NCI-H146 (cell line): ENCODE measurements around the gene SLC16A12.

ENCODE experiments used
- DNase-seq: peaks from one replicate; lab custom pipeline; 2025; lab: John Stamatoyannopoulos, UW

SLC16A12 gene

DNA sequence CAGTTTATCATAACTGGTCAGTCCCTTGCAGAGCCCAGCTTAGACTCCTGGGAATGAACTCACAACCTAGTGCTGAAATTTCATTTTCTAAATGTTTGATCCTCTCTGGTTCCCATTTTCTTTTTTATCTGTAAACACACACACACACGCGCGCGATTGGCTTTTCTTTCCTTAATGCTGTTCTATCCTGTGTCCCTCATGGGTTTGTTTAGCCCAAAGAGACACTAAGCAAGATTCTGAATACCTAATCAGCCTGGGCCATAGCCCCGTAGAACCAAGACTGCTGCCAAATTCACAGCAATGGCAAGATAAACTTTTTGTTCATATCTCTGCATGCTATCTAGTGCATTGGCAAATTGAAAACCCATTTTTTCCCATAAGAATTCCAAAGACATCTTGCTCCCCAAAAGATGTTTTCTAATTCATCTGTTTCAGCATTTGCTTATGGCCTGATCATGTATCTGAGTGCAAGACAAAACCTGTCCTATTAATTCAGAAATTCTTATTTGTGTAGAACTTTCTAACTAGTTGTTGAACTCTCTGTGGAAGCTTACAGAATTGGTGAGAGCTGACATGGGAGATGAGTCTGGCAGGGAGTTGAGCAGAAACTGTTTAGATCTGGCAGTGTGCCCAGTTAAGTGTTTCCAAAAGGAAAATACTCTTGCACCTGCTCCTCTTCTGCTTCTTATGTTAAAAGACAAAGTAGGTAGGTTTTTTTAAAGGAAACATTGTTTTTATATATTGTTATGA is 144.7 kb downstream of the SLC16A12 start:
- no peak for DNase-seq

DNA sequence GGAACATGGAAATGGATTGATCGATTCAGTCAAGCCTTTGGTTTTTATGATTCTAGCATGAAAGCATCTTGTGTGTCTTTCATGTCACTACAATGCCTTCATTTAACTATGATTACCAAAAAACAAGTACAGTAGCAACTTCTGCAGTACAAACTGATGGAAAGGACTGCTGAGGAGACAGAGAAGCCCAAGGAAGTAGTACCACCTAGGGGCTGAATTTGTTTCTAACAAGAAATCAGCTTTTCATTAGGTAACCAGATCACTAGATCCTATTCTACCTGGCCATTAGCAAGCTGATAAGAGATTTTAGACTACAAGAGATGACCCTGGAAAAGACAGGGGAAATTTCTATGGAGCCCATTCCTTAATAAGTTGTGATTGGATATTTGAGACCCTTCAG is 146.1 kb downstream of the SLC16A12 start:
- DNase-seq, result peak; percentile 28

DNA sequence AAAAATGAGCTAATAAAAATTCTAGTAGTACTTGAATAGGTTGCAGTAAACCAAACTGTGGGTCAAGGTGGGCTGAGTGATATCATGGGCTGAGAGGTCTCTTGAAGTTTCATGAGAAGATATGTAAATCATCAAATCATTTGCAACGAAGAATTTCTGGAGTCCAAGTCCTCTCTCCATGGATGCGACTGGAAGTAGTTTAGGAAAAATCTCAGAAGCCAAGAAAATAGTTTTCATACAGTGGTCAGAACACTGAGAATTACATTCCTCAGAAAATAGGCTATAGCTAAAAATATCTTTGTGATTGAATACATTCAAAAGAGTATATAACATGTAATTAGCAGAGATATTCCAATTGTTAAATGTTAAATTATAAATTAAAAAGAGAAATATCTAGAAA is 146.6 kb downstream of the SLC16A12 start:
- no peak for DNase-seq

DNA sequence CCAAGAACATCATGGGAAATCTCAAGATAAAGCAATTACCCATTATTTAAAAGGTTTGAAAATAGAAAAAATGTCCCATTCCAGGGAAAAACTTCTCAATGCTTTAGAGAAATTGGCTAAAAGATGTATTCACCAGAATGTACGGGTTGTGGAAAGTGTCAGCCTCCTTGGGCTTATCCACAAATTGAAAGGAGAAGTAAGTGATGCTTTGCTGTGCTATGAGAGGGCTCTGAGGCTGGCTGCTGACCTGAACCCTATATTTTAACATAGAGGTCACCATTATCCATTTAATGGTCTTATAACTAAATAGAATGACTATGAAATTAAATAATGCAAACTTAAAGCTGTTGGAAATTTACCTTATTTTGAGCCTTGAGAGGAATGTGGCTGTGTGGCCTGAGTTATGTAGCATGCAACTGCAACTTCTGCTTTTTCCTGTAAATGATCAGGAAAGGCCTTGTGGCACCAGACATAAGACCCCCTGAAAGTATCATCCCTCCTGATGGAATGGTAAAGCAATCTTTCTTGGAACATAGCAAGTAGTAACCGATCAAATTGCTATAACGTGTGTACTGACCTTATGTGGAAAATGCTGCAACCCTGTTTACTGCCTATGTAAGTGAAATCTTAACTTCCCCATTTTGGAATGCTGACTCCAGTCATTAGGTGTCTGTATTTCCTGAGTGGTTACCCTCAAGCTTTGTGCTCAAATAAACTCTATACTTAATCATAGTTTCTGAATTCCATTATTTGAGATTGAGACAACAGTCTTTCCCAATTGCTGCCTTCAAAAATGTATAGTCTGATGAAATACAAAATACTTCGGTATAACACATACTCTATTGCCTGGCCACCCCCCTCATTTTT is 150.7 kb downstream of the SLC16A12 start:
- no peak for DNase-seq

DNA sequence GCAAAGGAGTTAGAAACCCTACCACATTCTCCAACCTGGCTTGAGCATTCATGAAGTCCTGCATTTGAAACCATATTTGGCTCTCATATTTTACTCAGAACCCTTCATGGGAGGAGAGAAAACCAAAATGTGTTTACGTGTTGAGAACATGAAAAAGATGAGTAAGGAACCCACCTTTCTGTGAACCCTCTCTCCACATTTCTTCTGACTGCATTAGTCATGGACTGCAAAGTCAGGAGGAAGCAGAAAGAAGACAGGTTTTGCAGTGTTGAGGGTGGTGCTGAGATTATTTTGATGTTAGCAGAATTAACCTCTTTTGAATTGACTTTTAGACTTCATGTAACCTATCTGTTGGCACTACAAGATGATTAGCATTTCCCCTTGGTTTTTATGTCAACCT is 152.6 kb downstream of the SLC16A12 start:
- DNase-seq, result no peak
